ENCODE data around the gene ANXA11. TPM values are rescaled to one million over a fixed set of nuclear protein-coding genes. Genes with fewer than 3 reads are reported as not detected.

The ANXA11 gene
- polyA plus RNA-seq, 1 experiment: 161 TPM

DNA sequence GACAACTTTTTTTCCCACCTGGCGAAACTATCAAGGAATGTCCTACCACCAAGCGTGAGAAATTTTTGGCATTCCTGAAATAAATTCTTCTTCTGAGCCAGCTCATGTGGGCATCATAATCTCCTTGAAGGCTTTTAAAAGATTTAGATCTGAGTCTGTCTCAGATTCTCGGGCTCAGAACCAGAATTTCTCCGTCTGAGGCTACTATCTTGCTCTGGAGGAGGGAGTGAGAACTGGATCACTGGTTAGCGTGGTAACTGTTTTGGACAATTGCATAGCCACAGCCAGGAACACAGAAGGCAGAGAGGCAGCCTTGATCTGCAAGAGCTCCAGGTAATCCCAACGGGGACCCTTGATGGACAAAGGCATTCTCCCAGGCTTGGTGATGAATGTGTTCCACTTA is 73.8 kb downstream of the ANXA11 start:
- Histone ChIP-seq H3K9me3 (ENCODE audit: control insufficient read depth, insufficient read depth, low read length) (no peaks in the 10 kb centered on the region), H3K27ac (ENCODE audit: low read depth, low read length) (no peak overlapping the region), H3K27me3 (ENCODE audit: control insufficient read depth, insufficient read depth, low read length) (no peaks in the 10 kb centered on the region), H3K4me3 (ENCODE audit: low read depth, low read length) (no peak overlapping the region)
- DNase-seq (ENCODE audit: low read depth, low spot score): no peak
- POLR2A ChIA-PET: no interaction called here
- CTCF ChIA-PET: interaction anchor here (1.5 to 2.8 kb wide), 2 partner anchors 13 to 91 kb away, joined by 3 to 10 read pairs; no protein-coding TSS in a partner anchor
- TF ChIP-seq CTCF (IDR thresholded peaks at IDR 0.05; ENCODE audit: low read depth, low read length): no peak

- no peak overlapping the region for H3K4me3 ChIP-seq (ENCODE audit: low read depth, low read length)
- H3K27me3 ChIP-seq (ENCODE audit: control insufficient read depth, insufficient read depth, low read length): peaks cover 3% of the 10 kb centered on the region
- CTCF ChIA-PET: no interaction called here
- no peaks in the 10 kb centered on the region for H3K9me3 ChIP-seq (ENCODE audit: control insufficient read depth, insufficient read depth, low read length)
- POLR2A ChIA-PET: no interaction called here
- H3K27ac ChIP-seq (ENCODE audit: low read depth, low read length): no peak overlapping the region
- TF ChIP-seq CTCF (IDR thresholded peaks at IDR 0.05; ENCODE audit: low read depth, low read length): no peak
- no peak for DNase-seq (ENCODE audit: low read depth, low spot score)
These were observed 78.5 kb downstream of the ANXA11 start for GRCh38 chr10:80126876-80127275.

DNA sequence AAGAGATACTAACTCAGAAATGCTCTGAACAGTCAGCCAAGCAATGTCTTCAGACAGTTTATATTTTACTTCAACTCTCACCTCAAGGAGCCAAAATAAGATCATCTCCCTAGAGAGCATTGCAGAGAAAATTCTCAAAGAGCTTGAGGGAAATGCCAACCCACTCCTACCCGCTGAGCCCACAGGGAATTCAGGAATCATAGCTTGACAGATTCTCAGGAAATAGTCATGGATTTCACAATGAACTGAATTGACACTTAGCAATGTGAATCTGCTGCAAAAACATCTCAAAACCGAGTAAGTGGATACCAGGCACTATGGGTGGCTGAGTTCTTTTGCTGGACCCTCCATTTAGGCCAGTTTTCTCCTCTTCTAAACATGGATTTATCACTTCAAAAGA is 82.6 kb downstream of the ANXA11 start:
- TF ChIP-seq CTCF (IDR thresholded peaks at IDR 0.05; ENCODE audit: low read depth, low read length): no peak
- Histone ChIP-seq H3K9me3 (ENCODE audit: control insufficient read depth, insufficient read depth, low read length) (no peaks in the 10 kb centered on the region), H3K27me3 (ENCODE audit: control insufficient read depth, insufficient read depth, low read length) (peaks cover 11% of the 10 kb centered on the region), H3K27ac (ENCODE audit: low read depth, low read length) (no peak overlapping the region), H3K4me3 (ENCODE audit: low read depth, low read length) (no peak overlapping the region)
- DNase-seq (ENCODE audit: low read depth, low spot score): no peak
- CTCF ChIA-PET: no interaction called here
- POLR2A ChIA-PET: no interaction called here

DNA sequence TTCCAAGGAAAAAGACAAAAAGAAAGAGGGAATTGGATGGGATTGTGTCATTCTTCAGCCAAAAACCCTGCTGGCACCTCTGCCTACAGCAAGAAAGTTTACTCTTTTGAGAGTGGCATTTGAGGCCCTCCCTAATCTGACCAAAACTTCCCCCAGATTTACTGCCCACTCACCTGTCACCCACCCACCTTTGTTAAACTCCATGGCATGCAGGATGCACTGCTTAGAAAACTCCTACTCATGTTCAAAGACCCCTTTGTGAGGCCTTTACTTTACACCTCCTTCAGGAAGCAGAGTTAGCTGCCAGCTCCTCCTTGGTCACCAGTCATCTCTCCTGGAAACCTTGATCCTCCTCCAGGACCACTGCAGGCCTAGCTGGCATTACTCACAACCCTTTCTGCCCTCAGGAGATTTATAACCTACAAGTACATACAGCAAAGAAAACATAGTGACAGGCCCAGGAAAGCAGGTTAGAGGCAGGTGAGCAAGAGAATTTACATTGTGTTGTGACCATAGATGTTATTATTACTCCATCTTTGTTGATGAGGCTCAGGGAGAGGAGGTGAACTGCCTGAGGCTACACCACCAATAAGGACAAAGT is 83.1 kb downstream of the ANXA11 start:
- no peak overlapping the region for H3K27ac ChIP-seq (ENCODE audit: low read depth, low read length)
- no peak for DNase-seq (ENCODE audit: low read depth, low spot score)
- no peak for TF ChIP-seq CTCF (IDR thresholded peaks at IDR 0.05; ENCODE audit: low read depth, low read length)
- H3K4me3 ChIP-seq (ENCODE audit: low read depth, low read length): no peak overlapping the region
- H3K9me3 ChIP-seq (ENCODE audit: control insufficient read depth, insufficient read depth, low read length): no peaks in the 10 kb centered on the region
- CTCF ChIA-PET: no interaction called here
- POLR2A ChIA-PET: no interaction called here
- peaks cover 11% of the 10 kb centered on the region for H3K27me3 ChIP-seq (ENCODE audit: control insufficient read depth, insufficient read depth, low read length)

DNA sequence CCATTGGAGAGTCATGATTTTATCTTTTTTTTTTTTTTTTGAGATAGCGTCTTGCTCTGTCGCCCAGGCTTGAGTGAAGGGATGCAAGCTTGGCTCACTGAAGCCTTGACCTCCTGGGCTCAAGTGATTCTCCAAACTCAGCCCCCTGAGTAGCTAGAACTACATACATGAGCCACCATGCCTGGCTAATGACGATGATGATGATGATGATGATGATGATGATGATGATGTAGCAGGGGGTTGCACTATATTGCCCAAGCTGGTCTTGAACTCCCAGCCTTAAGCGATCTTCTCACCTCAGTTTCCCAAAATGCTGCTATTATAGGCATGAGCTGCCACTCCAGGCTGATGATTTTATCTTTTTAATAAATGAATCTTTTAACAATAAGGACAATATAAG is 86.7 kb downstream of the ANXA11 start:
- Histone ChIP-seq H3K9me3 (ENCODE audit: control insufficient read depth, insufficient read depth, low read length) (no peaks in the 10 kb centered on the region), H3K4me3 (ENCODE audit: low read depth, low read length) (no peak overlapping the region), H3K27me3 (ENCODE audit: control insufficient read depth, insufficient read depth, low read length) (peaks cover 11% of the 10 kb centered on the region), H3K27ac (ENCODE audit: low read depth, low read length) (no peak overlapping the region)
- CTCF ChIA-PET: interaction anchor here (0.8 to 1.8 kb wide), 3 partner anchors 14 to 71 kb away, joined by 3 to 4 read pairs (median 4); no protein-coding TSS in a partner anchor
- TF ChIP-seq CTCF (IDR thresholded peaks at IDR 0.05; ENCODE audit: low read depth, low read length): no peak
- POLR2A ChIA-PET: no interaction called here
- DNase-seq (ENCODE audit: low read depth, low spot score): no peak

Measured in AG04450 (cell line).